Mammary epithelial cell (primary cell): ENCODE measurements around the gene FASTKD1.

ENCODE experiments used
- CTCF ChIP-seq, 2 donors: IDR thresholded peaks in 1 of 2; conservative IDR thresholded peaks in 1 of 2; 2 replicates each; pipeline ENCODE4 v1.5.1; 2011 to 2012; ENCODE audit warnings: inconsistent platforms in 2 of 2, low read length in 2 of 2, mild to moderate bottlenecking in 2 of 2, control low read depth in 1 of 2, low read depth in 1 of 2; ENCODE audit not compliant: insufficient read depth in 1 of 2; ENCODE audit errors: extremely low read depth in 1 of 2
- EZH2 ChIP-seq: IDR thresholded peaks from 2 replicates; pipeline ENCODE4 v1.6.1; 2012; ENCODE audit warnings: low read length, inconsistent platforms, borderline replicate concordance

- TF ChIP-seq CTCF (conservative IDR thresholded peaks at IDR 0.05 in 1 of 2, IDR thresholded peaks at IDR 0.05 in 1 of 2; ENCODE audit: extremely low read depth in 1 of 2, insufficient read depth in 1 of 2, low read depth in 1 of 2, low read length in 2 of 2), result no peak
- TF ChIP-seq EZH2, result no peak
Measured at GRCh38 chr2:169495310-169495928, 78.2 kb downstream of the FASTKD1 start.
